Neural crest cell (in vitro differentiated cells): ENCODE data around the gene BTD. TPM values are rescaled to one million over a fixed set of nuclear protein-coding genes. Genes with fewer than 3 reads are reported as not detected.

Experiments
- DNase-seq: peaks from one replicate; pipeline ENCODE4 v3.0.0; 2021; ENCODE audit warnings: low read depth, mixed read lengths, low spot score
- H3K27ac Mint-ChIP-seq: one replicate; pipeline ENCODE4 v1.8.0; 2021; ENCODE audit warnings: mild to moderate bottlenecking, mixed read lengths; ENCODE audit not compliant: unreplicated experiment
- H3K27me3 Mint-ChIP-seq: 2 replicates; pipeline ENCODE4 v1.8.0; 2021; ENCODE audit warnings: low read depth, mild to moderate bottlenecking, mixed read lengths
- H3K36me3 Mint-ChIP-seq: 2 replicates; pipeline ENCODE4 v1.8.0; 2021; ENCODE audit warnings: low read depth, mild to moderate bottlenecking, mixed read lengths
- H3K4me1 Mint-ChIP-seq: 2 replicates; pipeline ENCODE4 v1.8.0; 2021; ENCODE audit warnings: mixed read lengths
- H3K4me3 Mint-ChIP-seq: one replicate; pipeline ENCODE4 v1.8.0; 2021; ENCODE audit warnings: mild to moderate bottlenecking, mixed read lengths
- H3K9me3 Mint-ChIP-seq: 2 replicates; pipeline ENCODE4 v1.8.0; 2021; ENCODE audit warnings: mixed read lengths
- total RNA-seq: library from RNA; stranded (reverse); gene quantifications from 2 replicates; pipeline ENCODE4 v1.2.1, GENCODE V29; 2021
- TF ChIP-seq, protein P1 (sequence below): fragments of 200-600 bp; sonication (generic); conservative IDR thresholded peaks from 2 replicates; pipeline ENCODE4 v1.5.0; 2021; ENCODE audit warnings: antibody characterized with exemption, mild to moderate bottlenecking

Gene BTD
- total RNA-seq, 1 donor from 2014 or later = 5.8 TPM

- Mint-ChIP-seq H3K36me3 (peaks cover 5% of the 10 kb centered on the region), H3K4me3 (no peak overlapping the region), H3K9me3 (no peaks in the 10 kb centered on the region), H3K4me1 (peaks cover 13% of the 10 kb centered on the region), H3K27ac (no peak overlapping the region), H3K27me3 (no peaks in the 10 kb centered on the region)
- TF ChIP-seq, protein P1, sequence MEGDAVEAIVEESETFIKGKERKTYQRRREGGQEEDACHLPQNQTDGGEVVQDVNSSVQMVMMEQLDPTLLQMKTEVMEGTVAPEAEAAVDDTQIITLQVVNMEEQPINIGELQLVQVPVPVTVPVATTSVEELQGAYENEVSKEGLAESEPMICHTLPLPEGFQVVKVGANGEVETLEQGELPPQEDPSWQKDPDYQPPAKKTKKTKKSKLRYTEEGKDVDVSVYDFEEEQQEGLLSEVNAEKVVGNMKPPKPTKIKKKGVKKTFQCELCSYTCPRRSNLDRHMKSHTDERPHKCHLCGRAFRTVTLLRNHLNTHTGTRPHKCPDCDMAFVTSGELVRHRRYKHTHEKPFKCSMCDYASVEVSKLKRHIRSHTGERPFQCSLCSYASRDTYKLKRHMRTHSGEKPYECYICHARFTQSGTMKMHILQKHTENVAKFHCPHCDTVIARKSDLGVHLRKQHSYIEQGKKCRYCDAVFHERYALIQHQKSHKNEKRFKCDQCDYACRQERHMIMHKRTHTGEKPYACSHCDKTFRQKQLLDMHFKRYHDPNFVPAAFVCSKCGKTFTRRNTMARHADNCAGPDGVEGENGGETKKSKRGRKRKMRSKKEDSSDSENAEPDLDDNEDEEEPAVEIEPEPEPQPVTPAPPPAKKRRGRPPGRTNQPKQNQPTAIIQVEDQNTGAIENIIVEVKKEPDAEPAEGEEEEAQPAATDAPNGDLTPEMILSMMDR = no peak
- no peak for DNase-seq
These were observed 77.8 kb downstream of the BTD start for GRCh38 chr3:15679306-15679705.

DNA sequence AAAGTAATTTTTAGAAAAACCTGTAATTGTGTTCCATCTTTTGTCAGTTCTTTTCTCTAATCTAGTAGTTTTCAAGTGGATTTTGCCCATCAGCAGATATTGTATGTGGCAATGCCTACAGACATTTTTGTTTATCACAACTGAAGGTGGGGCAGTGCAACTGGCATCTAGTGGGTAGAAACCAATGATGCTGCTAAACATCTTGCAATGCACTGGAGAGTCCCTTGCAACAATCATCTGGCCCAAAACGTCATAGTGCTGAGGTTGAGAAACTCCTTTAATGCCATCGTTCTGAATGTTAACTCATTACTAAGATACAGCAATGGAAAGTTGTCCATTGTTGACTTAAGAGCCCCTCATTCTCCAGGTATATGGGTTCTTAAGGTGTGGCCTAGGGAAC, 80.1 kb downstream of the BTD start:
- Mint-ChIP-seq H3K27ac (no peak overlapping the region), H3K27me3 (no peaks in the 10 kb centered on the region), H3K4me1 (peaks cover 13% of the 10 kb centered on the region), H3K36me3 (peaks cover 2% of the 10 kb centered on the region), H3K9me3 (no peaks in the 10 kb centered on the region), H3K4me3 (no peak overlapping the region)
- TF ChIP-seq, protein P1 = no peak
- no peak for DNase-seq

DNA sequence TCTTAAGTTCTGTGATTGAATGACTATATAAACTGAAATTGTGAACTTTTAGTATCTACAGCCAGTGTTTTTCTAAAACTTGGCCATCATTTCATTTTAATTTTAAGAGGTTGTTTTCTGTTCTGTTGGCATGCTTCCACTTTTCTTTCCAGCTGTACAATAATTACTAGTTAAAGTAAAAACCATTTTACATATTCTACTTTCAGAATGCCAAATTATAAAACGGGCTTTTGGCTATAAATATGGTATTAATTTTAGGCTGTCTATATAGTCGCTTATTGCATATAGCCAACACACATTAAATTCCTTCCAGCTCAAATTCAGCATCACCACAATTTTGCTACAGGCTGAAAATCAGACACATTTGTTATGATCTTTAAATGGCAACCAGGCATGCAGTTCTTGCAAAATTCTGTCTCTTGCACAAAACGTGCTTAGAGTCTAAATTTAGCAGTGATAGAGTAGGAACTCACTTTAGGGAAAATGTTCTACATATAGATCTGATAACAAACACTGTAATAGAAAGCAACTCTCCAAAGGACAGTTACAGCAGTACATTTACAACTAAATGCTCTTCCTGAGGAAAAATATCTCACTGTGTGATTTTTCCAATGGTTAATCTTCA, 81.1 kb downstream of the BTD start:
- TF ChIP-seq, protein P1 = no peak
- H3K27ac Mint-ChIP-seq = peak overlapping the region; percentile 82
- H3K9me3 Mint-ChIP-seq = no peaks in the 10 kb centered on the region
- DNase-seq = no peak
- H3K27me3 Mint-ChIP-seq = no peaks in the 10 kb centered on the region
- H3K4me1 Mint-ChIP-seq = peaks cover 15% of the 10 kb centered on the region
- peak overlapping the region; percentile 4 for H3K4me3 Mint-ChIP-seq
- peaks cover 4% of the 10 kb centered on the region for H3K36me3 Mint-ChIP-seq

- peak overlapping the region; percentile 4 for H3K4me3 Mint-ChIP-seq
- H3K27me3 Mint-ChIP-seq = no peaks in the 10 kb centered on the region
- H3K27ac Mint-ChIP-seq = peak overlapping the region; percentile 82
- H3K4me1 Mint-ChIP-seq = peaks cover 16% of the 10 kb centered on the region
- peaks cover 5% of the 10 kb centered on the region for H3K36me3 Mint-ChIP-seq
- TF ChIP-seq, protein P1 = no peak
- DNase-seq = no peak
- H3K9me3 Mint-ChIP-seq = no peaks in the 10 kb centered on the region
These were observed 81.7 kb downstream of the BTD start for GRCh38 chr3:15683253-15683652.

DNA sequence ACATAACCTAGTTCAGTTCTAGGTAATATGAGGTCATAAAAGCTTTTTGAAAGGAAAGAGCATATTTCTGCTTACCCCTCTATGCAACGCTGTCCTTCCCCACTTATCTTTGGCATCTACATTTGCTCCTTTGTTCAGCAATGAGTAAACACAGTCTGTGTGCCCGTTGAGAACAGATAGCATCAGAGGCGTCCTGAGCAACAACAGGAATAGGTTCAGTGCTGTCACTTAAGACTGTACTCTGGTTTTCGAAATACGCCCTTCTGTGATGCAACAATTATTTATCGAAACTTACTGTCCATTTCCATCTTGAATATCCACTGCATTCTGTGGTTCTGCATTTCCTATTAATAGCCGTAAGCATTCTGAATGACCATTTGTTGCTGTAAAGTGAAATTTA, 84.4 kb downstream of the BTD start:
- TF ChIP-seq, protein P1 = no peak
- DNase-seq = no peak
- Mint-ChIP-seq H3K36me3 (peaks cover 12% of the 10 kb centered on the region), H3K9me3 (no peaks in the 10 kb centered on the region), H3K4me3 (no peak overlapping the region), H3K27me3 (no peaks in the 10 kb centered on the region), H3K27ac (no peak overlapping the region), H3K4me1 (peaks cover 33% of the 10 kb centered on the region)
